Activated T-helper 1 cell treated with anti-CD3 and anti-CD28 coated beads, Interleukin-12 subunit alpha, Interleukin-12 subunit beta, Interleukin-2, Interleukin-4 antibody, amounts not matched to agents 30 ng/mL and 10 ng/mL and 1 ng/mL, durations not matched to agents 14 hours and 24 hours and 36 hours (primary cell): ENCODE data around the gene NTN1. TPM values are rescaled to one million over a fixed set of nuclear protein-coding genes. Genes with fewer than 3 reads are reported as not detected.

Source experiments
- DNase-seq: peaks from one replicate; pipeline ENCODE4 v3.0.0; 2021; ENCODE audit warnings: low spot score
- H3K27ac Mint-ChIP-seq: one replicate; pipeline ENCODE4 v1.8.0; 2021; ENCODE audit warnings: mild to moderate bottlenecking, mixed read lengths
- H3K27me3 Mint-ChIP-seq: one replicate; pipeline ENCODE4 v1.8.0; 2022; ENCODE audit warnings: mild to moderate bottlenecking, moderate library complexity, mixed read lengths; ENCODE audit not compliant: insufficient read depth
- H3K36me3 Mint-ChIP-seq: one replicate; pipeline ENCODE4 v1.8.0; 2021; ENCODE audit warnings: low read depth, mixed read lengths
- H3K4me1 Mint-ChIP-seq: one replicate; pipeline ENCODE4 v1.8.0; 2021; ENCODE audit warnings: low read depth, mixed read lengths
- H3K4me3 Mint-ChIP-seq: one replicate; pipeline ENCODE4 v1.8.0; 2021; ENCODE audit warnings: mild to moderate bottlenecking, moderate library complexity, mixed read lengths
- H3K9me3 Mint-ChIP-seq: one replicate; pipeline ENCODE4 v1.8.0; 2021; ENCODE audit warnings: mixed read lengths
- intact Hi-C: fragments of 100-400 bp; cut with micrococcal nuclease; formaldehyde crosslinking; loops from one replicate; pipeline ENCODE4 v1.15.1; 2024
- total RNA-seq: library from RNA; stranded (reverse); gene quantifications from 2 replicates; pipeline ENCODE4 v1.2.3, GENCODE V29; 2022

The NTN1 gene
- total RNA-seq, 1 donor from 2014 or later = 0.34 TPM

DNA sequence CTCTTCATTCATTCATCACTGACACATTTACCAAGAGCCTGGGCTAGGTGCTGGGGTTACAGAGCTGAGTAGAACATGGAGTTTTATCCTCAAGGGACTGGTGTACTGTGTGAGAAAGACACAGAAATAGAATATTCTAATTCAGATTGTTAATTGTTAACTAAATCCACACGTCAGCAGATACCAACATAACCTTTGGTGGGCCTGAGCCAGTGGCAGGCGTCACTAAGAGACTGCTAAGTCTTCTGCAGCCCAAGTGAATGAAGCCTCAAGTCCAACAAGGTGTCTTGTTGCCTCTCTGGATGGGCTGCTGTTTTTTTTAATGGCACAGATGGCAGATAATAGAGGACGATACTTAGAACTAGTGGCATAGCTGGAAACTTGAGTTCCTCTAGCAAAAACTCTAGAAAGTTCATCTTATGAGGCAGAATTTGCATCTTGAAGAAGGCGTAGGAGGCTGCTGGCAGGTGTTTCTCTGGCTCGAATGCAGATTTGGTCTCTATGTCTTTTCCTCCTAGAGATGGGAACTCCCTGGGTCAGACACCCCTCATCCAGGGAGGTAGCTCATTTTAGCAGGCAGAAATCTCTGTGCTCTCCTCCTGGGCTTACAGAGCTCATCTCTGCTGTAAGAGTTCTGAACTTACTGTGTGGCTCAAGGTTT is 179.5 kb downstream of the NTN1 start:
- Mint-ChIP-seq H3K4me1 (no peaks in the 10 kb centered on the region), H3K4me3 (no peak overlapping the region), H3K27ac (no peak overlapping the region), H3K36me3 (no peaks in the 10 kb centered on the region), H3K9me3 (no peaks in the 10 kb centered on the region), H3K27me3 (no peaks in the 10 kb centered on the region)
- intact Hi-C loops = no loop called here
- DNase-seq = no peak

DNA sequence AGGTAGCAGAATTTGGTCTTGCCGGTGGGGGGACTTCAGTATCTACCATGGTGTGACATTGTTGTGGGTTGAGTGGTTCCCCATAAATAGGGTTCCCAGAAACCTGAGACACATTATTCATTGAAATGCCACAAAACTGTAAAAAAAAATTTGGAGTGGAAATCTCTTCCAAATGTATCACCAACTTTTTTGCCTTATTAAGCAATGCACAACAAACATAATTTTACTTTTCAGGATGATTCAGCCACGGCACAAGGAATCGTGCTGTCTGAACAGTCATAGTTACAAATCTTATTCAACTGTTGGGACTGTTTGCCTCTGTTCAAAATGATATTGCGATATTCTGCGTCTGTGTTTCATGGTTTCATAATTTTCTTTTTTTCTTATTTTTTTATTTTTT is 181.2 kb downstream of the NTN1 start:
- intact Hi-C loops = no loop called here
- Mint-ChIP-seq H3K4me1 (no peaks in the 10 kb centered on the region), H3K27me3 (no peaks in the 10 kb centered on the region), H3K4me3 (no peak overlapping the region), H3K36me3 (no peaks in the 10 kb centered on the region), H3K27ac (no peak overlapping the region), H3K9me3 (no peaks in the 10 kb centered on the region)
- no peak for DNase-seq

DNA sequence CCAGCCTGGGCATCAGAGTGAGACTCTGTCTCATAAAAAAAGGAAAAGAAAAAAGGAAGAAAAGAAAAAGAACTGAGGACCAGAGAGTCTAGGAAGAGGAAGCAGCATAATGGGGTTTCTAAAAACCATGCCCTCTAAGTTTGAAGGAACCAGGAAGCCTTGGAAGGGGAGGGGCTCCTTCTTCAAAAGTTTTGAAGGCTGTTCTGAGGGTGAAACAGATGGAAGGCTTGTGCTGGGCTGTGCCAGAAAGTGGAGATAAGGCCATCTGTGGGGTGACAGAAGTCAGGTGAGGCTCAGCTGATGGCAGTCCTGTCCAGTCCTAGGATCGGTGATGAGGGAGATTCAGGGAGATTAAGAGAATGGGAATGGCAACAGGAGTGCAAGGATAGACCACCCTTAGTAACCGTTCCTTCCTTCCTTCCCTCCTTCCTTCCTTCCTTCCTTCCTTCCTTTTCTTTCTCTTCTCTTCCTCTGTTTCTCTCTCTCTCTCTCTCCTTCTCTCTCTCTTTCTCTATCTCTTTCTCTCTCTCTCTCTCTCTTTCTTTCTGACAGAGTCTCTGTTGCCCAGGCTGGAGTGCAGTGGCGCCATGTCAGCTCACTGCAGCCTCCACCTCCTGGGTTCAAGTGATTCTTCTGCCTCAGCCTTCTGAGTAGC is 182.6 kb downstream of the NTN1 start:
- Mint-ChIP-seq H3K9me3 (no peaks in the 10 kb centered on the region), H3K4me1 (no peaks in the 10 kb centered on the region), H3K27me3 (no peaks in the 10 kb centered on the region), H3K4me3 (no peak overlapping the region), H3K27ac (no peak overlapping the region), H3K36me3 (no peaks in the 10 kb centered on the region)
- intact Hi-C loops = no loop called here
- no peak for DNase-seq

DNA sequence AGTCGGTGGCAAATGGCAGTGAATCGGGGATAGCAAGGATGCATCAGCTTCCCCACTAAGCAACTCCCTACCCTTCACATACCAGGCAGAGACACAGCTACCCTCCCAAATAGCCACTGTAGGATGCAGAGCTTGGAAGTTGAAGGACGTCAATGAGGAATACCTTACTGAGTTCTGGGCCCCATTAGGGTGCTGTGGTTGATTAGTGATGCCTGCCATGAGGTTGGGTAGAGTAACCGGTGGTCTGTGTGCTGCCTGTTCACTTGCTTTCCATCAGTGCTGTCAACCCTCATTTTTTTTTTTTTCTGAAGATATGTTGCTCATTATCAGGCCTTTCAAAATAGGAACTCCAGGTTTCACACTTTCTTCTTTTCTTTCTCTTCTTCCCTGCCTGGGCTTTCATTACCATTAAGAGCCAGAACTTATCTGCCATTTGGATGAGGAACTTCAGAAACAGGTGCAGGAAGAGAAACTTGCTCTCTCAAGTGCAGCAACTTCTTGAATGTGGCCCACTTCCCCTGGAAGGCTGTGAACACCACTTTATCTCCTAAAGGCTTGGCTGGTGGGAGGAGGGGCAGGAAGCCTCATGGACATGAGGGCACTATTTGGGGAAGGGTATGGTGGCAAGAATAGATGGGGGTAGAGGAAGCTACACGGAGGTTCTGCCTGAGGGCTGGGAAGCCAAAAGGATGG is 183.5 kb downstream of the NTN1 start:
- H3K27me3 Mint-ChIP-seq = peaks cover 4% of the 10 kb centered on the region
- intact Hi-C loops = no loop called here

DNA sequence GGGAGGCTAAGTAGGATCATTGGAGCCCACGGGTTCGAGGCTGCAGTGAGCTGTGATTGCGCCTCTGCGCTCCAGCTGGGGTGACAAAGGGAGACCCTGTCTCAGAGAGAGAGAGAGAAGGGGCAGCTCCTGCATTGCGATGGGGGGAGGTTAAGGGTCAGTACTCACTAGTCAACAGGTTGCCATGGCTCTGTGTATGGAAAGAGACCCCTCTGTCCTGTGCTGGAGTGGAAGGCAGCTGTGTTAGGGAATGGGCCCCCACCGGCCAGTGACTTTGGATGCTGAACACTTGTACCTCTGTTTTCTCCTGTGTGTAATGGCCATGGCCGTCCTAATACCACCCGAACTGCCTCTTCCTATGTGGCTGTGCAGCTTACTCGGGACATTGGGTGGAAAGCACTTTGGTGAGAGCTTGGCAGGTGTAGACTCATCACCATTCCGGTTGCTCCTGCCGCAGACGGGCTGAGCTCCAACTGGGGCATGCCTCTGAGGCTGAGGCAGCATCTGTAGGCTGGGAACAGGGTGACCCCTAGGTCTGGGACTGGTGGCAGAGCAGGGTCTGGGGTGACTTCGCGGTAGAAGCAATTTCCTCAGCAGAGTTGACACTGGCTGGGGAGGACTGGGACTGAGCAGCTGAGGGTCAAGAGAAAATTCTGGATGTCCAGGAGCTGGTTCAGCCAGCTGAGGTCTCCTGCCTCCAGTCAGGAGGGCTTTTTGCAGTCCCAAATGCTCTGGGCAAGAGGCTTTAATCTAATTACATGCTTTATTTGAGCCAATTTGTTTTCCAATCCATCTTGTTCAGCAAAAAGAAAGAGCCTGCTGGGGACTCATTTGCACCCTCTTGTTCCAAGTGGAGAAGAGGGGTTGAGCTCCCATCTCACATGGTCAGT is 184.5 kb downstream of the NTN1 start:
- H3K4me3 Mint-ChIP-seq = no peak overlapping the region
- H3K4me1 Mint-ChIP-seq = no peaks in the 10 kb centered on the region
- no peaks in the 10 kb centered on the region for H3K36me3 Mint-ChIP-seq
- no peak for DNase-seq
- H3K9me3 Mint-ChIP-seq = no peaks in the 10 kb centered on the region
- peaks cover 4% of the 10 kb centered on the region for H3K27me3 Mint-ChIP-seq
- no peak overlapping the region for H3K27ac Mint-ChIP-seq
- intact Hi-C loops = no loop called here

More for the DNA sequence above, 183.5 kb downstream of the NTN1 start:
- no peaks in the 10 kb centered on the region for H3K9me3 Mint-ChIP-seq
- no peak for DNase-seq
- H3K4me1 Mint-ChIP-seq = no peaks in the 10 kb centered on the region
- no peak overlapping the region for H3K4me3 Mint-ChIP-seq
- no peaks in the 10 kb centered on the region for H3K36me3 Mint-ChIP-seq
- H3K27ac Mint-ChIP-seq = no peak overlapping the region

DNA sequence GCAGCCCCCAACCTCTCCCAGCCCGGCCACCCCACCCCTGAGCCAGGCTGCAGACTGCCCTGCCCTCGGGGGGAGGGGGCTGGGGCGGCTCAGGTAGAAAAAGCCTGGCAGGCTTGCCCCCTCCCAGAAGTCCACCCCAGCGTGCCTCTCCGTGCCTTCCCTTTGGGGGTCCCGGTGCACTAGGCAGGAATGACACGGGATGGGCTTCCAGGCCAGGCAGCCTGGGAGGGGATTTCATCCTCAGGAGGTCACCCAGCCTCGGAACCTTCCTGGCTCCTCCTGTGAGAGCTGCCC is 185.0 kb downstream of the NTN1 start:
- no peak for DNase-seq

DNA sequence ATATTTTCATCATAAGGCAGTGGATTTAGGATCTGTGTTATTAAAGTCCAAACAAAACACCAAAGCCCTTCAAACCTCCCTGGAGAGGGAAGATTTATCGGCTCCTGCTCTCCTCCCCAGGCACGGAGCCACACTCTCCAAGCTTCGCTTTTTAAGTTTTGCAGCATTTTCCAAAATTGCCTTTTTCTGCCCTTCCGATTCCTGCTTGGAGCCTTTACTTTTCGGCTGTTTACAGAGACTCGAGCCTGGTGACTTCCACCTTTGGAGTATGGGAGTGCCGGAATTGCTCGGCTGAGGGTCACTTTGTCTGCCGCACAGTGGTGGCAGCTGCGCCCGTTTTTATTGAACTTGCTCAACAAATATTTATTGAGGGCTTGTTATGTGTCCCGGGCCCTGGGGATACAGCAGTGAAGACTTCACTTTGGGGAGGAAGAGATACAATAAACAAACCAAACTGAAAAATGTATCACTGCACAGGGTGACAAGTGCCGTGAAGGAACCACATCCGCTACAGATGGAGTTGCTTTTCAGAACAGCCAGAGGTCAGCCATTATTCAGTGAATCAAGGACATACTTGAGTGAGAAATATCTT is 185.5 kb downstream of the NTN1 start:
- Mint-ChIP-seq H3K9me3 (no peaks in the 10 kb centered on the region), H3K36me3 (no peaks in the 10 kb centered on the region), H3K4me3 (no peak overlapping the region), H3K27ac (no peak overlapping the region), H3K4me1 (no peaks in the 10 kb centered on the region), H3K27me3 (peaks cover 4% of the 10 kb centered on the region)
- intact Hi-C loops = no loop called here
- DNase-seq = no peak

More for the DNA sequence above, 185.0 kb downstream of the NTN1 start:
- intact Hi-C loops = no loop called here
- Mint-ChIP-seq H3K36me3 (no peaks in the 10 kb centered on the region), H3K4me1 (no peaks in the 10 kb centered on the region), H3K27me3 (peaks cover 4% of the 10 kb centered on the region), H3K27ac (no peak overlapping the region), H3K9me3 (no peaks in the 10 kb centered on the region), H3K4me3 (no peak overlapping the region)

DNA sequence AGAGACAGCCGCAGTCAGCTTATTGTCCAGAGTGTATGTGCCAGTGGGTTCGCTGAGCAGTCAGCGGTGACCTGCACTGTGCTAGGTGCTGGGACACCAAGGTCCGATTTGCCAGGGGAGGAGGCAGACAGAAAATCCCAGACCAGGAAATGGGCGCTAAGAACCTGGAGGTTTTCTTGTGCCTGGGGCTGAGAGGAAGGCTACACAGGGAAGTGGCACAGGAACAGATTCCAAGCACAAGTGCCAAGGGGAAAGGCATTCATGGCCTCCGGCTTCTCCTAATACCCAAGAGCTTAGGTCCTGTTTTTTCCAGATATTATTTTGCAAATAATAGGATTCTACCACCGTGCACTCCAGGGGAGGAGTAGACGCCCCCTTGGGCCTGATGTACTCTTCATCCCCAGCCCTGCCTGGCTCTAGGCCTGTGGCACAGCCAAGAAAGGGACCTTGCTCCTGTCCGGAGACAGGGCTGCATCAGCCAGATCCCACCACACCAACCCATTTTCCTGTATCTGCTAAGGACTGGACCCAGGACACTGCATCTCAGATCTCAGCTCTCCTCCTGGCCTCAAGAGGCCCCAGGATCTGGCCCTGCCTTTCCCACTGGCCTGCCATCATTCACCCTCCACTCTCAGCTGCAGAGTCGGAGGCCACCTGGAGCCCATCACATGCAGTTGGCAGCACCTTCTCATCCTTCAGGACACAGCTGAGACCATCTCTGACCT is 187.2 kb downstream of the NTN1 start:
- H3K4me3 Mint-ChIP-seq = no peak overlapping the region
- H3K4me1 Mint-ChIP-seq = no peaks in the 10 kb centered on the region
- H3K36me3 Mint-ChIP-seq = no peaks in the 10 kb centered on the region
- H3K9me3 Mint-ChIP-seq = no peaks in the 10 kb centered on the region
- no peak overlapping the region for H3K27ac Mint-ChIP-seq
- no peak for DNase-seq
- intact Hi-C loops = no loop called here
- peaks cover 4% of the 10 kb centered on the region for H3K27me3 Mint-ChIP-seq

DNA sequence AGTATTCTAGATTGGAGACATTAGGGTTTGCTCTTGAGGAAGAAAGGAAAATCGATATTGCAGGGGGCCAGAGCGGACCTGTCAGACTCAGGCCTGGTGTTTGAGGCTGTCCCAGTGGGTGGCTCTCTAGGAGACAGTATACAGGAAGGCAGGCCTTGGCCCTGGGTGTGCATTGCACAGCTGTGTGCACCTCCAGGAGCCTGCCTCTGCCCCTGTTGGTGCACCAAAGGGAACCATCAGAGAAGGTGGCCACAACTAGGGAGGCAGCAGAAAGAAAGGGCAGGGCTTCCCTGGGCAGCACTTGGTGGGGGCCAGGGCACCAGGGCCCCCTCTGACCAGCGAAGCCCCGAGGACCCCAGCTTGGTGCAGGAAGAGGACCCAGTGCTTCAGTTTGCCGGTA is 188.0 kb downstream of the NTN1 start:
- H3K4me1 Mint-ChIP-seq = no peaks in the 10 kb centered on the region
- no peak overlapping the region for H3K27ac Mint-ChIP-seq
- intact Hi-C loops = no loop called here
- no peaks in the 10 kb centered on the region for H3K36me3 Mint-ChIP-seq
- DNase-seq = no peak
- H3K9me3 Mint-ChIP-seq = no peaks in the 10 kb centered on the region
- peaks cover 4% of the 10 kb centered on the region for H3K27me3 Mint-ChIP-seq
- no peak overlapping the region for H3K4me3 Mint-ChIP-seq

DNA sequence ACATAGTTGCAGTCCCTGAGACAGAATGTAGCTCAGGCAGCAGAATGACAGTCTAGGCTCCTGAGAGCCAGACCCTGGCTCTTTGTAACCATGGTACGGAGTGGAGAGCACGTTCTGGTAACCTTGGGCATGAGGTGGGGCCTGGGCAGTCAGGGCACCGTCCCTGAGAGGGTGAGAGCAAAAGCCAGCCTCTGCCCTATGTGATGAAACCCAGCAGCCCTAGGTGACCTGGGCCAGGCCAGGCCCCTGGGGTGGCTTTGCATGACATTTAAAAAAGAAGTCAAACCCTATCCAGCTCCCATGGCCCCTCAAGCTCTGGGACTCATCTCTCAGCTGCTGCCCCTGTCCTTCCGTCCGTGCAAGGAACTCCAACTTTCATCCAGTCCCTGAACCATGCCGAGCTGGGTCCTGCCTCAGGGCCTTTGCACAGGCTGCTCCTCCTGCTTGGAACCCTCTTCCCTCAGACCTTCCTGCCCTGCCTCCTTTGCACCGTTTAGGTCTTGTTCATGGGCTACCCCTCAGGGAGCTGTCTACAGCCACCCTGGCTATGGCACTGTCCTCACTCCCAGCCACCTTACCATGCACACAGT is 188.6 kb downstream of the NTN1 start:
- Mint-ChIP-seq H3K36me3 (no peaks in the 10 kb centered on the region), H3K4me1 (no peaks in the 10 kb centered on the region), H3K9me3 (no peaks in the 10 kb centered on the region), H3K27ac (no peak overlapping the region), H3K27me3 (peaks cover 4% of the 10 kb centered on the region), H3K4me3 (no peak overlapping the region)
- intact Hi-C loops = no loop called here
- no peak for DNase-seq

DNA sequence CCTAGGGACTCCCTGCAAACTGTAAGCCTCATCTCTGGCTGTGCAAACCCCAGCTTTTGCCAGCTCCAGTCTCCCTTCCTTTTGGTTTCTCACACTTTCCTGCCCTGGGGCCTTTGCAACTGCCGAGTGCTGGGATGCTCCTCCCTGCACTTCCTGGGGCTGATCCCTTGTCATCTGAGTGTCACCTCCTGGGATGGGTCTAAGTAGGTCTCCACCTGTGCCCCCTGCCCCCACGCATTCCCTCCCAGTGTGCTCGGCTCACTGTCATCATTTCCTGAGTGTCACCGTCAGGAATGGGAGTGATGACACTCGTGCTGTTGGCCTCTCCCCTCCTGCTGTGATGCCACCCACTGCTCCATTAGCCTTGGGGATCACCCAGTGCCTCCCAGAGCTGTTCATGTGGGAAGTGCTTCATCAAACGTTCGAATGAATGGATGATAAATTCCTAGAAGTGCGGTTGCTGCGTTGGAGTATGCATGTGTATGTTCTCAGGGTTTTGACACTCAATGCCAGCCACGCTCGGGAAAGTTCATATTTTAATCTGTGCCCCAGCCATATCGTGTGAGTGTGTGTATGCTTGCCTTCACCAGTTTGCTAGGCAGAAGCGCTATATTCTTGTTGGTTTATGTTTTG is 189.9 kb downstream of the NTN1 start:
- intact Hi-C loops = no loop called here
- DNase-seq = no peak
- peaks cover 4% of the 10 kb centered on the region for H3K27me3 Mint-ChIP-seq
- H3K36me3 Mint-ChIP-seq = no peaks in the 10 kb centered on the region
- peaks cover 12% of the 10 kb centered on the region for H3K9me3 Mint-ChIP-seq
- H3K4me3 Mint-ChIP-seq = no peak overlapping the region
- H3K4me1 Mint-ChIP-seq = no peaks in the 10 kb centered on the region
- no peak overlapping the region for H3K27ac Mint-ChIP-seq
